GM12878 (cell line): ENCODE data around the gene ABI2. TPM values are rescaled to one million over a fixed set of nuclear protein-coding genes. Genes with fewer than 3 reads are reported as not detected.

Experiments used
- ATAC-seq: fragments of 200-7000 bp; cut with Tn5 transposase; 3 replicates; pipeline ENCODE4 v1.9.1; 2020; ENCODE audit warnings: mild to moderate bottlenecking, moderate library complexity
- BruUV-seq: library from RNA; stranded (reverse); fragments of 400-500 nt; replicated peaks from 2 replicates; lab custom pipeline; 2021; lab: Mats Ljungman, UMichigan
- CTCF ChIA-PET: fragments of 300-600 bp; sonication (Branson Sonifier 250); formaldehyde crosslinking; extraction: SDS; loops from one replicate; lab custom pipeline; 2021; ENCODE audit warnings: inconsistent platforms; lab: Yijun Ruan, JAX
- POLR2A ChIA-PET: fragments of 350-600 bp; formaldehyde crosslinking; extraction: SDS; loops from one replicate; lab custom pipeline; 2021; ENCODE audit warnings: inconsistent platforms; lab: Charles Lee
- RAD21 ChIA-PET: fragments of 300-600 bp; sonication (Branson Sonifier 250); formaldehyde crosslinking; loops from one replicate; lab custom pipeline; 2023; ENCODE audit warnings: antibody characterized with exemption; ENCODE audit not compliant: unreplicated experiment; lab: Charles Lee
- SMC1A ChIA-PET: fragments of 300-600 bp; sonication (Branson Sonifier 250); formaldehyde crosslinking; loops from one replicate; lab custom pipeline; 2023; ENCODE audit not compliant: unreplicated experiment, uncharacterized antibody; lab: Charles Lee
- DNase-seq: peaks from one replicate; pipeline ENCODE4 v3.0.0-alpha.2; 2011; ENCODE audit warnings: low read depth, low spot score
- FAIRE-seq: peaks from 3 replicates; lab custom pipeline; 2011; peaks lifted over from hg19 to GRCh38; lab: Jason Lieb, UNC
- H2AFZ ChIP-seq: 2 replicates; pipeline ENCODE4 v1.6.0; 2011; ENCODE audit warnings: low read depth, low read length, control low read depth; ENCODE audit not compliant: control insufficient read depth
- H3K27ac ChIP-seq: 2 replicates; pipeline ENCODE4 v1.5.1; 2011; ENCODE audit warnings: control low read depth; ENCODE audit not compliant: control insufficient read depth, insufficient read depth
- H3K27me3 ChIP-seq, 2 experiments: replicated peaks in 1 of 2; 2 replicates each; pipeline versions ENCODE4 v1.6.0 to v1.6.1; 2011; ENCODE audit warnings: low read length in 1 of 2; ENCODE audit not compliant: control insufficient read depth in 2 of 2, insufficient read depth in 2 of 2
- H3K36me3 ChIP-seq, 2 experiments: 2 replicates each; pipeline ENCODE4 v1.5.1; 2011; ENCODE audit warnings: low read length in 1 of 2; ENCODE audit not compliant: control insufficient read depth in 2 of 2, insufficient read depth in 2 of 2
- H3K4me1 ChIP-seq: 2 replicates; pipeline ENCODE4 v1.6.1; 2011; ENCODE audit warnings: mild to moderate bottlenecking, low read length, moderate library complexity, mixed read lengths; ENCODE audit not compliant: control insufficient read depth, insufficient read depth
- H3K4me2 ChIP-seq: 2 replicates; pipeline ENCODE4 v1.6.0; 2011; ENCODE audit warnings: control low read depth; ENCODE audit not compliant: control insufficient read depth, insufficient read depth
- H3K4me3 ChIP-seq: fragments of 200-600 bp; sonication (generic); 2 replicates; pipeline ENCODE4 v1.5.1; 2016
- H3K79me2 ChIP-seq: 2 replicates; pipeline ENCODE4 v1.6.0; 2011; ENCODE audit warnings: low read length; ENCODE audit not compliant: control insufficient read depth, insufficient read depth
- H3K9ac ChIP-seq: 2 replicates; pipeline ENCODE4 v1.8.0; 2011; ENCODE audit warnings: low read length, control low read depth, mixed read lengths; ENCODE audit not compliant: control insufficient read depth, insufficient read depth
- H3K9me3 ChIP-seq: replicated peaks from 3 replicates; pipeline ENCODE4 v1.5.1; 2011; ENCODE audit warnings: mild to moderate bottlenecking, low read length; ENCODE audit not compliant: control insufficient read depth, insufficient read depth
- H4K20me1 ChIP-seq: 2 replicates; pipeline ENCODE4 v1.6.0; 2011; ENCODE audit not compliant: control insufficient read depth, insufficient read depth
- ASH2L ChIP-seq: fragments of 300-600, 200-600 bp; sonication (generic); IDR thresholded peaks from 2 replicates; pipeline ENCODE4 v1.6.1; 2017; ENCODE audit warnings: low read depth, mild to moderate bottlenecking, borderline replicate concordance
- ATF2 ChIP-seq: IDR thresholded peaks from 2 replicates; pipeline ENCODE4 v1.6.1; 2012; ENCODE audit warnings: low read length, inconsistent platforms
- BRCA1 ChIP-seq: IDR thresholded peaks from 2 replicates; pipeline ENCODE4 v1.6.1; 2011; ENCODE audit warnings: low read depth, low read length, improper control_type of control experiment
- CBX5 ChIP-seq: sonication (generic); IDR thresholded peaks from 2 replicates; pipeline ENCODE4 v1.6.1; 2016; ENCODE audit warnings: low read depth, moderate library complexity, mild to moderate bottlenecking, inconsistent platforms
- CEBPB ChIP-seq, 2 experiments: fragments of 150-350 bp in 1 of 2; IDR thresholded peaks; 2 replicates each; pipeline ENCODE4 v1.6.1; 2012 to 2014; ENCODE audit warnings: low read depth in 2 of 2, low read length in 2 of 2, borderline replicate concordance in 1 of 2, inconsistent platforms in 1 of 2
- CREB1 ChIP-seq: IDR thresholded peaks from 2 replicates; pipeline ENCODE4 v1.6.1; 2012; ENCODE audit warnings: low read depth, mild to moderate bottlenecking, inconsistent platforms
- DPF2 ChIP-seq: fragments of 450-650 bp; IDR thresholded peaks from 2 replicates; pipeline ENCODE4 v1.6.1; 2017; ENCODE audit warnings: mild to moderate bottlenecking
- IKZF1 ChIP-seq: fragments of 450-650 bp; conservative IDR thresholded peaks from 2 replicates; pipeline ENCODE4 v1.6.1; 2017; ENCODE audit warnings: antibody characterized with exemption, mild to moderate bottlenecking
- PAX8 ChIP-seq: fragments of 450-650 bp; IDR thresholded peaks from 2 replicates; pipeline ENCODE4 v1.6.1; 2017; ENCODE audit warnings: mild to moderate bottlenecking, moderate library complexity
- REST ChIP-seq: IDR thresholded peaks from 2 replicates; pipeline ENCODE4 v1.6.1; 2012; ENCODE audit warnings: mild to moderate bottlenecking, low read depth, low read length
- SREBF2 ChIP-seq: IDR thresholded peaks from 2 replicates; pipeline ENCODE4 v1.6.1; 2012; ENCODE audit warnings: mild to moderate bottlenecking, low read length
- TBL1XR1 ChIP-seq: IDR thresholded peaks from 2 replicates; pipeline ENCODE4 v1.6.1; 2012; ENCODE audit warnings: low read depth, low read length, improper control_type of control experiment
- YBX1 ChIP-seq: fragments of 450-650 bp; IDR thresholded peaks from 2 replicates; pipeline ENCODE4 v1.6.1; 2016; ENCODE audit warnings: antibody characterized with exemption
- ZBTB33 ChIP-seq: fragments of 450-650 bp; IDR thresholded peaks from 2 replicates; pipeline ENCODE4 v1.6.1; 2017; ENCODE audit warnings: mild to moderate bottlenecking
- ZNF622 ChIP-seq: fragments of 450-650 bp; IDR thresholded peaks from 2 replicates; pipeline ENCODE4 v1.6.1; 2017; ENCODE audit warnings: mild to moderate bottlenecking, inconsistent platforms
- WGBS: methylation state at CpG from one replicate; pipeline ENCODE4 v1.1.6; 2016; ENCODE audit warnings: low lambda C conversion rate; ENCODE audit not compliant: insufficient replicate concordance, insufficient coverage; ENCODE audit errors: missing lambda C conversion rate; 5-methylcytosine and 5-hydroxymethylcytosine counted together
- in situ Hi-C: fragments of 300-500 bp; cut with MboI; formaldehyde crosslinking; loops from 9 replicates; pipeline ENCODE4 v1.14.3; 2018; ENCODE audit warnings: mixed read lengths
- intact Hi-C: fragments of 100-400 bp; cut with micrococcal nuclease; formaldehyde crosslinking; loops from one replicate; pipeline ENCODE4 v1.14.2; 2022; ENCODE audit not compliant: unreplicated experiment
- polyA plus RNA-seq, 11 experiments: library from polyadenylated mRNA; depleted of rRNA in 4 of 11; unstranded in 6 of 11; stranded (reverse) in 5 of 11; fragments of >200 nt; fragmentation: Nextera tagmentation in 4 of 11; fragmentation: Illumina TruSeq in 1 of 11; extraction: Ambion mirVana in 4 of 11; extraction: Trizol in 1 of 11; gene quantifications; 1 replicate in 1 of 11; 2 replicates in 10 of 11; pipeline versions ENCODE4 v1.2.1 to v1.2.3, GENCODE V29; 2011 to 2016; ENCODE audit warnings: inconsistent platforms in 2 of 11, missing spikeins in 2 of 11, low read depth in 1 of 11
- total RNA-seq, 4 experiments: library from RNA; depleted of rRNA in 3 of 4; stranded (reverse); fragments of >200 nt in 3 of 4; fragmentation: Illumina TruSeq in 1 of 4; extraction: Trizol in 1 of 4; gene quantifications; 2 replicates each; pipeline versions ENCODE4 v1.2.1 to v1.2.3, GENCODE V29; 2013 to 2021
- TF ChIP-seq, protein P1 (sequence below): IDR thresholded peaks from 2 replicates; pipeline ENCODE4 v1.6.1; 2011; ENCODE audit warnings: low read depth, low read length, improper control_type of control experiment, borderline replicate concordance

ABI2 gene
- total and polyA plus RNA-seq, 10 of the 15 experiments (the other 5 are each of a cell fraction or from before 2014, with no cell fraction given) = 8.9 to 44.5 (median 30.3) TPM

DNA sequence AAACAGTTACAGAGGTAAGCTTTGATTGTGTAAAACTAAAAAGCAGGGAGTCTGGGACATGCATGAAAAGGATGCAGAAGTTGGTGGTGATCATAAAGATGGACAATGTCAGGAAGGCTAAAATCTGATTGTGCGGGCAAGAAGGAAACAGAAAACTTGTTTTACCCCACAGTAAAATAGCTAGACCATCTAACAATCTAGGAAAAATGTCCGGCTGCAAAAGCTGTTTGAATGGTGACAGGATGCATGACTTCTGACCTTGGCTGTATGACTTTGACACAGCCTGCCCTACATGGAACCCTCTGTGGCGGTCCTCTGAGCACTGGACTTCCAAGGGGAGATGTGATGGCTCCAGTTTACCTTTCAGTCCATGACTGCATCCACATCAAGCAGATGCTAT, 113.3 kb downstream of the ABI2 start (continued):
- no peak for TF ChIP-seq TBL1XR1
- no peak for TF ChIP-seq YBX1
- no peak for TF ChIP-seq SREBF2
- TF ChIP-seq ZBTB33 = no peak
- TF ChIP-seq BRCA1 = no peak

GRCh38 chr2:203442463-203442862, 114.3 kb downstream of the ABI2 start:
- no peak for DNase-seq
- Histone ChIP-seq H4K20me1 (no peaks in the 10 kb centered on the region), H3K9ac (no peak overlapping the region), H3K4me1 (no peaks in the 10 kb centered on the region), H3K36me3 (no peaks in the 10 kb centered on the region), H3K27me3 (no peaks in the 10 kb centered on the region), H3K27ac (no peak overlapping the region), H2AFZ (no peak overlapping the region), H3K4me3 (no peak overlapping the region), H3K79me2 (no peaks in the 10 kb centered on the region), H3K9me3 (no peaks in the 10 kb centered on the region), H3K4me2 (no peak overlapping the region)
- CTCF ChIA-PET = no interaction called here
- RAD21 ChIA-PET = no interaction called here
- POLR2A ChIA-PET = no interaction called here
- BruUV-seq = no TSS peak
- SMC1A ChIA-PET = interaction anchor here (1.7 kb wide), 1 partner anchor 9 kb away, joined by 3 read pairs; no protein-coding TSS in a partner anchor
- 86% methylated on average over 5 of the region's 5 CpGs for WGBS
- no peak for TF ChIP-seq CBX5
- TF ChIP-seq ATF2 = no peak
- no peak for TF ChIP-seq ZNF622
- TF ChIP-seq IKZF1 = no peak
- no peak for TF ChIP-seq PAX8
- no peak for TF ChIP-seq ASH2L
- TF ChIP-seq REST = no peak
- no peak for TF ChIP-seq CEBPB (IDR thresholded peaks at IDR 0.05; ENCODE audit: borderline replicate concordance in 1 of 2, low read depth in 2 of 2, low read length in 2 of 2)
- TF ChIP-seq, protein P1, sequence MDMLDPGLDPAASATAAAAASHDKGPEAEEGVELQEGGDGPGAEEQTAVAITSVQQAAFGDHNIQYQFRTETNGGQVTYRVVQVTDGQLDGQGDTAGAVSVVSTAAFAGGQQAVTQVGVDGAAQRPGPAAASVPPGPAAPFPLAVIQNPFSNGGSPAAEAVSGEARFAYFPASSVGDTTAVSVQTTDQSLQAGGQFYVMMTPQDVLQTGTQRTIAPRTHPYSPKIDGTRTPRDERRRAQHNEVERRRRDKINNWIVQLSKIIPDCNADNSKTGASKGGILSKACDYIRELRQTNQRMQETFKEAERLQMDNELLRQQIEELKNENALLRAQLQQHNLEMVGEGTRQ = no peak
- TF ChIP-seq DPF2 = no peak
- no peak for TF ChIP-seq CREB1
- in situ Hi-C loops (loop anchor here (10.0 kb wide), 1 partner anchor 868 kb away; no protein-coding TSS in a partner anchor), intact Hi-C loops (no loop called here)
- no peak for FAIRE-seq
- no peak for ATAC-seq
